ENCODE data around the gene AFG3L2.

GRCh38 chr18:12334863-12335262 lies 42.2 kb downstream of the AFG3L2 start:
- TF ChIP-seq CTCF (IDR thresholded peaks at IDR 0.05) = no peak
- no peak for TF ChIP-seq EZH2 (IDR thresholded peaks at IDR 0.05)

All from neural progenitor cell (in vitro differentiated cells).